ENCODE results near the gene CTSF.
"Not testable (repeated sequence)": the region's sequence is repeated elsewhere in the genome, so short reads cannot be mapped to it uniquely, and the experiment has no call there.

The CTSF gene

DNA sequence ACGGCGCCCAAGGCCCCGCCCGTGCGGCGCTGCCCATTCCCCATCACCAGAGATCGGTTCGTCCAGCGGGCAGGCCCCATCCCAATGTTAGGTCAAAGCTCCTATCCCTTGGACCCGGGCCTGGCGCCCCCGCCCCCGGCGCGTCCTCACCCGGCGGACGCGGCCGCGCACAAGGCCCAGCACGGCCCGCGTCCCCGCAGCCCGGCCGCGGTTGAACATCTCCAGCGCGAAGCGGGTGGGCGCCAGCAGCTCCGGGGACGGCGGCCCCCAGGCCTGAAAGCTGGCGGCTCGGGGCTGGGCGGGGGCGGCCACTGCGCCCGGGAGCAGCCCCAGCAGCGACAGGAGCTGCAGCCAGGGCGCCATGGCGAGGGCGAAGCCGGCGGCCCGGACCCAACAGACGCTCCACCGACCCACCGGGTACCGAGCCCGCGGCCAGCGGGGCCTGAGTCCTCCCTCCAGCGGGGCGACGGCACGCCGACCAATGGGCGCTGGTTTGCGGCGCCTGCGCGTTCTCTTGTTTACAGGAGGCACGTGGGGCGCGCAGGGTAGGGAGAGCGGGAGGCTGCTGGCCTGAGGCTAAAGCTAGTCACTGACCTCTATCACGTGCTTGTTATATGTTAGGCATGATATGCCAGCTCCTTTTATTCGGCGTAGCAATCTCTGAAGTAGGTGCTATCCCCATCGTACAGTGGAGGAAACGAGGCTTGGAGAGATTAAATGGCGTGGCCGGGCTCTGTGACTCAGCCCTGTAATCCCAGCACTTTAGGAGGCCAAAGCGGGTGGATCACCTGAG, at the start of gene CTSF:
TSS of gene CTSF (minus strand) at position 483 of the 793 bp plus-strand sequence. CDS start at position 363, 120 bp downstream.
- Mint-ChIP-seq H3K36me3 (ENCODE audit: insufficient read depth) (no peaks in the 10 kb centered on the region), H3K4me1 (peaks cover 5% of the 10 kb centered on the region), H3K27ac (ENCODE audit: low read depth) (no peak within 1 kb of the TSS), H3K4me3 (peak within 1 kb of the TSS; percentile 72), H3K9me3 (no peaks in the 10 kb centered on the region), H3K27me3 (peaks cover 10% of the 10 kb centered on the region)
- ATAC-seq (replicated peaks; ENCODE audit: extremely low read depth, poor library complexity, severe bottlenecking) (peak; percentile 65), DNase-seq (ENCODE audit: low spot score in 2 of 2) (peak; percentile 23 to 29)

DNA sequence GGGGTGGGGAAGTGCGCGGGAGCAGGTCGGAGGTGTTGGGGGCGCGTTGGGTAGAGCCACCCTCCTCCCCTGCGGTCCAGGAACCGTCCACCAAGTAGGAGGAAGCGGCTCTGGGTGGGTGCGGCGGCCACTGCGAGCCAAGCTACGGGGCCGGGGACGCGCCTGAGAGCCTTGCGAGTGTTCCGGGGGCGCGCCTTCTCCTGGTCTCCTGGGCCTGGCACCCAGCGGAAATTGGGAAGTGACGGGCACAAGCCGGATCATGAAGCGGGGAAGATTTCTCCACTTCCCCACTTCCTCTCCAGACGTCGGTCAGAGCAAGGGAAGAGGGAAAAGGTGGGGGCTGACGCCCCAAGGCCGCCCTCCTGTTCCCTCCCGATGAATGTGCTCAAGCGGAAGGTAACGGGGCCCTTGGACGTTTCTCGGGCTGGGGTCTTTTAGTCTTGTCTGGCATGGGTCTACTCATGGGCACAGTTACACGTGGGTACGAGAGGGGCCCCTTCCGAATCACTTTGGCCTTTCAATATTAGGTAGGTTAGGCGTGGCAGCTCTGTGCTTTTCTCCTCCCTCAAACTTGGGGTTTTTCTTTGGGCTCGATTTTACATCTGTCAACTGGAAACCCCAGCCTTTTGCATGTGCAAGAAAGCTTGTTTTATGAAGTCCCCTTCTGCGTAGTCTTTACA, 48.9 kb upstream of the CTSF start:
- H3K4me3 Mint-ChIP-seq = peak overlapping the region; percentile 97
- ATAC-seq (replicated peaks; ENCODE audit: extremely low read depth, poor library complexity, severe bottlenecking) = peak; percentile 20

GRCh38 chr11:66616379-66617154, 48.2 kb upstream of the CTSF start, which contains the start of gene RBM14:
TSS of gene RBM14 (plus strand) at chr11:66616630. CDS start at chr11:66616721, 91 bp downstream.
- Mint-ChIP-seq H3K27me3 (no peaks in the 10 kb centered on the region), H3K36me3 (ENCODE audit: insufficient read depth) (peaks cover 51% of the 10 kb centered on the region)

More for the DNA sequence above, 48.9 kb upstream of the CTSF start:
- H3K36me3 Mint-ChIP-seq (ENCODE audit: insufficient read depth) = peaks cover 57% of the 10 kb centered on the region
- H3K9me3 Mint-ChIP-seq = no peaks in the 10 kb centered on the region
- H3K27me3 Mint-ChIP-seq = no peaks in the 10 kb centered on the region
- H3K4me1 Mint-ChIP-seq = peaks cover 62% of the 10 kb centered on the region
- DNase-seq (ENCODE audit: low spot score in 2 of 2) = peak in 1 of 2 donors; percentile 23
- H3K27ac Mint-ChIP-seq (ENCODE audit: low read depth) = peak overlapping the region; percentile 99

GRCh38 chr11:66614073-66614472, 45.7 kb upstream of the CTSF start:
- DNase-seq (ENCODE audit: low spot score in 2 of 2) (no peak), ATAC-seq (replicated peaks; ENCODE audit: extremely low read depth, poor library complexity, severe bottlenecking) (no peak)
- Mint-ChIP-seq H3K9me3 (no peaks in the 10 kb centered on the region), H3K27me3 (no peaks in the 10 kb centered on the region), H3K4me1 (peaks cover 43% of the 10 kb centered on the region), H3K4me3 (no peak overlapping the region), H3K36me3 (ENCODE audit: insufficient read depth) (peaks cover 34% of the 10 kb centered on the region), H3K27ac (ENCODE audit: low read depth) (no peak overlapping the region)

More at GRCh38 chr11:66616379-66617154, 48.2 kb upstream of the CTSF start, which contains the start of gene RBM14:
- Mint-ChIP-seq H3K4me3 (peak within 1 kb of the TSS; percentile 97), H3K9me3 (no peaks in the 10 kb centered on the region), H3K4me1 (peaks cover 54% of the 10 kb centered on the region), H3K27ac (ENCODE audit: low read depth) (peak within 1 kb of the TSS; percentile 99)
- peak; percentile 96 to 98 for DNase-seq (ENCODE audit: low spot score in 2 of 2)
- peak; percentile 85 for ATAC-seq (replicated peaks; ENCODE audit: extremely low read depth, poor library complexity, severe bottlenecking)

DNA sequence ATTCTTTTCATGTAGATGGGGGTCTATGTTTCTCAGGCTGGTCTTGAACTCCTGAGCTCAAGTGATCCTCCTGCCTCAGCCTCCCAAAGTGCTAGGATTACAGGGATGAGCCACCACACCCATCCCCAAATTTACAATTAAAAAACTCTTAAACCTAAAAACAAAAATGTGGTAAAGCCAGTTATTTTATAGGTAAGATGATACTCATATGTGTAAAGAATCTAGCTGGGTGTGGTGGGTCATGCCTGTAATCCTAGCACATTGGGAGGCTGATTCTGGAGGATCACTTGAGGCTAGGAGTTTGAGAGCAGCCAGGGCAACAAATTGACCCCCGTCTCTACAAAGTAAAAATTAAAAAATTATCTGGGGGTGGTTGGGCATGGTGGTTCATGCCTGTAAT, 44.1 kb upstream of the CTSF start:
- no peaks in the 10 kb centered on the region for H3K9me3 Mint-ChIP-seq
- H3K4me3 Mint-ChIP-seq = no peak overlapping the region
- peaks cover 27% of the 10 kb centered on the region for H3K4me1 Mint-ChIP-seq
- H3K27ac Mint-ChIP-seq (ENCODE audit: low read depth) = no peak overlapping the region
- no peaks in the 10 kb centered on the region for H3K27me3 Mint-ChIP-seq
- ATAC-seq (replicated peaks; ENCODE audit: extremely low read depth, poor library complexity, severe bottlenecking) = no peak
- no peak for DNase-seq (ENCODE audit: low spot score in 2 of 2)
- peaks cover 21% of the 10 kb centered on the region for H3K36me3 Mint-ChIP-seq (ENCODE audit: insufficient read depth)

GRCh38 chr11:66609721-66610617, 41.6 kb upstream of the CTSF start:
- H3K36me3 Mint-ChIP-seq (ENCODE audit: insufficient read depth) = peaks cover 11% of the 10 kb centered on the region
- no peaks in the 10 kb centered on the region for H3K27me3 Mint-ChIP-seq
- no peak overlapping the region for H3K27ac Mint-ChIP-seq (ENCODE audit: low read depth)
- H3K4me3 Mint-ChIP-seq = no peak overlapping the region
- H3K4me1 Mint-ChIP-seq = peaks cover 6% of the 10 kb centered on the region
- H3K9me3 Mint-ChIP-seq = no peaks in the 10 kb centered on the region
- peak; percentile 46 for ATAC-seq (replicated peaks; ENCODE audit: extremely low read depth, poor library complexity, severe bottlenecking)
- DNase-seq (ENCODE audit: low spot score in 2 of 2) = no peak

DNA sequence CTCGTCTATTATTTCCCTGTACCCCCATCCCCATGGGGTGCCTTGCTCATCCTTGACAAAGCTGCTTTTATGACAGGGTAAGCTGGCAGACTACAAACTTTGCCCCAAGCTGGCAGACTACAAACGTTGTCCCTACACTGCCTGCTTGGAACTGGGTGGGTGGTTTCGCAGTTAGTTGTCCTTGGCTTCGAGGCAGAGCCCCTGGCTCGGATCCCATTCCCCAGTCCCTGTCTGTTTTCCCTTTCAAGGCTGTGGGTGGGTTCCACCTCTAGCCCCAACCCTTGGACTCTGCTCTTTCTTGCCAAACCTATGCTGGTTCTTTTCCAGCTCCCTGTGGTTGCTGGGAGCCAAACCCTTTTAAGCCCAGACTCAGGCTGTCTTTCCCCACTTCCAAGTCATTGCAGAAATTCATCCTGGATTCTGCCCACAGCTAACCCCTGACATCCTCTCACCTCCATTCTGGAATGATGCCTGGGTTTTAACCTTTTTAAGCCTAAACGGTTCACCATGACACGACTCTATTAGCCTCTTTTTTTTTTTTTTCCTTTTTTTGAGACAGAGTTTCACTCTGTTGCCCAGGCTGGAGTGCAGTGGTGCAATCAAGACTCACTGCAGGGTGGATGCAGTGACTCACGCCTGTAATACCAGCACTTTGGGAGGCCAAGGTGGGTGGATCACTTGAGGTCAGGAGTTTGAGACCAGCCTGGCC, 38.9 kb upstream of the CTSF start:
- H3K27me3 Mint-ChIP-seq = no peaks in the 10 kb centered on the region
- DNase-seq (ENCODE audit: low spot score in 2 of 2) = no peak

DNA sequence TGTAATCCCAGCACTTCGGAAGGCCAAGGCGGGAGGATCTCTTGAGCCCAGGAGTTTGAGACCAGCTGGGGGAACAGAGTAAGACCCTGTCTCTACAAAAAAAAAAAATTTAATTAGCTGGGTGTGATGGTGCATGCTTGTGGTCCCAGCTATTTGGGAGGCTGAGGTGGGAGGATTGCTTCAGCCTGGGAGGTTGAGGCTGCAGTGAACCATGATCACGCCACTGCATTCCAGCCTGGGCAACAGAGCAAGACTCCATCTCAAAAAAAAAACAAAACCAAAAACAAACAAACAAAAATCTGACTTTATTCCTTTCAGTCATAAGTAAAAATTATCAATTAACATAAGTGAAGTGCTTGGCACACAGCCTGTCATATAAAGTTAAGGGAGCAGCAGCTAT, 38.2 kb upstream of the CTSF start:
- not testable (repeated sequence) for DNase-seq (ENCODE audit: low spot score in 2 of 2); ATAC-seq (replicated peaks; ENCODE audit: extremely low read depth, poor library complexity, severe bottlenecking); H3K36me3 Mint-ChIP-seq (ENCODE audit: insufficient read depth)

More for the DNA sequence above, 38.9 kb upstream of the CTSF start:
- no peak overlapping the region for H3K4me3 Mint-ChIP-seq
- peaks cover 9% of the 10 kb centered on the region for H3K36me3 Mint-ChIP-seq (ENCODE audit: insufficient read depth)
- ATAC-seq (replicated peaks; ENCODE audit: extremely low read depth, poor library complexity, severe bottlenecking) = no peak
- peaks cover 6% of the 10 kb centered on the region for H3K4me1 Mint-ChIP-seq
- H3K9me3 Mint-ChIP-seq = no peaks in the 10 kb centered on the region
- no peak overlapping the region for H3K27ac Mint-ChIP-seq (ENCODE audit: low read depth)

DNA sequence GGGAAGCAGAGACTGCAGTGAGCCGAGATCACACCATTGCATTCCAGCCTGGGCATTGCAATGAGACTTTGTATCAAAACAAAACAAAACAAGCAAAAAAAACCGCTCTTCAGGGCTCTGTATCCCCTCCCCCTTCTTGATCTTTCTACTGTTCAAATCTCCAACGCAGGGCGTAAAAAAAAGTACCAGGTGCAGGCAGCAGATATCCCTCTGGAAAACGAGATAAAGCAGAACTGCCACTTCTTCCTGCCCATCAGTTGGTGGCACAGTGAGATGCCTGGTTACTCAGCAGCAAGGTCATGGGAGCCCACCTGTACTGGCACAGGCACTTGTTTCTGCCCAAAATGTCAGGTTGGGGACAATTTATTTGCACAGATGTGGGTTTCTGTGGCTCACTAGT, 35.7 kb upstream of the CTSF start:
- Mint-ChIP-seq H3K4me3 (no peak overlapping the region), H3K27me3 (no peaks in the 10 kb centered on the region), H3K36me3 (ENCODE audit: insufficient read depth) (peaks cover 14% of the 10 kb centered on the region), H3K9me3 (no peaks in the 10 kb centered on the region), H3K27ac (ENCODE audit: low read depth) (no peak overlapping the region), H3K4me1 (no peaks in the 10 kb centered on the region)
- ATAC-seq (replicated peaks; ENCODE audit: extremely low read depth, poor library complexity, severe bottlenecking) (no peak), DNase-seq (ENCODE audit: low spot score in 2 of 2) (no peak)

More for the DNA sequence above, 38.2 kb upstream of the CTSF start:
- not testable (repeated sequence) for H3K4me3 Mint-ChIP-seq; H3K4me1 Mint-ChIP-seq; H3K27ac Mint-ChIP-seq (ENCODE audit: low read depth); H3K27me3 Mint-ChIP-seq; H3K9me3 Mint-ChIP-seq

- no peak for DNase-seq (ENCODE audit: low spot score in 2 of 2)
Observed at GRCh38 chr11:66603072-66603471, 34.7 kb upstream of the CTSF start.

GRCh38 chr11:66600631-66601233, 32.3 kb upstream of the CTSF start:
- peaks cover 4% of the 10 kb centered on the region for H3K4me1 Mint-ChIP-seq
- H3K4me3 Mint-ChIP-seq = no peak overlapping the region
- H3K36me3 Mint-ChIP-seq (ENCODE audit: insufficient read depth) = peaks cover 11% of the 10 kb centered on the region
- no peaks in the 10 kb centered on the region for H3K9me3 Mint-ChIP-seq
- no peak for DNase-seq (ENCODE audit: low spot score in 2 of 2)
- ATAC-seq (replicated peaks; ENCODE audit: extremely low read depth, poor library complexity, severe bottlenecking) = no peak
- H3K27me3 Mint-ChIP-seq = no peaks in the 10 kb centered on the region
- H3K27ac Mint-ChIP-seq (ENCODE audit: low read depth) = peak overlapping the region; percentile 46

More at GRCh38 chr11:66603072-66603471, 34.7 kb upstream of the CTSF start:
- Mint-ChIP-seq H3K9me3 (no peaks in the 10 kb centered on the region), H3K27me3 (no peaks in the 10 kb centered on the region), H3K4me1 (no peaks in the 10 kb centered on the region), H3K27ac (ENCODE audit: low read depth) (no peak overlapping the region), H3K36me3 (ENCODE audit: insufficient read depth) (peaks cover 14% of the 10 kb centered on the region), H3K4me3 (no peak overlapping the region)
- no peak for ATAC-seq (replicated peaks; ENCODE audit: extremely low read depth, poor library complexity, severe bottlenecking)

Measured in central memory CD8-positive, alpha-beta T cell (primary cell).